CD4-positive, CD25-positive, alpha-beta regulatory T cell (primary cell): ENCODE results near the gene SPINT3. TPM values are rescaled to one million over a fixed set of nuclear protein-coding genes. Genes with fewer than 3 reads are reported as not detected.

ENCODE experiments used
- ATAC-seq, 2 donors: fragments of 150-1000 bp; cut with Tn5 transposase; one replicate each; pipeline ENCODE4 v1.10.0; 2021; ENCODE audit warnings: low read depth in 2 of 2, moderate number of reproducible peaks in 2 of 2, moderate library complexity in 1 of 2
- DNase-seq, 3 donors: peaks; one replicate each; pipeline versions ENCODE4 v3.0.0 to v3.0.0-alpha.2; 2012 to 2022; ENCODE audit warnings: mixed read lengths in 1 of 3
- H3K27ac ChIP-seq: one replicate; pipeline ENCODE4 v1.7.0; 2013; ENCODE audit warnings: mild to moderate bottlenecking, low read length; ENCODE audit not compliant: insufficient read depth, poor library complexity, severe bottlenecking
- H3K27me3 ChIP-seq: one replicate; pipeline ENCODE4 v1.7.0; 2013; ENCODE audit warnings: low read length; ENCODE audit not compliant: control insufficient read depth, insufficient read depth
- H3K36me3 ChIP-seq: one replicate; pipeline ENCODE4 v1.7.0; 2013; ENCODE audit warnings: mild to moderate bottlenecking, low read length, moderate library complexity; ENCODE audit not compliant: control insufficient read depth, insufficient read depth
- H3K4me1 ChIP-seq: 2 replicates; pipeline ENCODE4 v1.7.0; 2013; ENCODE audit warnings: mild to moderate bottlenecking, low read length; ENCODE audit not compliant: insufficient read depth, control insufficient read depth, poor library complexity, severe bottlenecking
- H3K4me3 ChIP-seq: one replicate; pipeline ENCODE4 v1.7.0; 2013; ENCODE audit warnings: low read depth, mild to moderate bottlenecking, low read length, moderate library complexity
- H3K9me3 ChIP-seq, 2 experiments: 1 replicate in 1 of 2; 2 replicates in 1 of 2; pipeline ENCODE4 v1.7.0; 2013; ENCODE audit warnings: low read length in 2 of 2, mild to moderate bottlenecking in 1 of 2, moderate library complexity in 1 of 2; ENCODE audit not compliant: control insufficient read depth in 2 of 2
- H3K27ac Mint-ChIP-seq, 3 donors: one replicate each; pipeline ENCODE4 v1.8.0; 2020 to 2022; ENCODE audit warnings: mild to moderate bottlenecking in 3 of 3, mixed read lengths in 3 of 3, moderate library complexity in 2 of 3
- H3K27me3 Mint-ChIP-seq: one replicate; pipeline ENCODE4 v1.8.0; 2022; ENCODE audit warnings: mild to moderate bottlenecking, mixed read lengths
- H3K36me3 Mint-ChIP-seq: one replicate; pipeline ENCODE4 v1.8.0; 2020; ENCODE audit warnings: mixed read lengths
- H3K4me1 Mint-ChIP-seq, 4 donors: one replicate each; pipeline ENCODE4 v1.8.0; 2020 to 2022; ENCODE audit warnings: mixed read lengths in 4 of 4, mild to moderate bottlenecking in 1 of 4
- H3K4me3 Mint-ChIP-seq, 4 donors: one replicate each; pipeline ENCODE4 v1.8.0; 2020 to 2022; ENCODE audit warnings: mild to moderate bottlenecking in 4 of 4, mixed read lengths in 4 of 4, moderate library complexity in 3 of 4
- H3K9me3 Mint-ChIP-seq, 7 donors: one replicate each; pipeline ENCODE4 v1.8.0; 2020 to 2022; ENCODE audit warnings: mixed read lengths in 7 of 7, mild to moderate bottlenecking in 3 of 7, moderate library complexity in 2 of 7
- polyA plus RNA-seq, 4 donors: library from polyadenylated mRNA; unstranded; fragments of 300-500 nt; fragmentation: Illumina TruSeq; gene quantifications; one replicate each; pipeline ENCODE4 v1.2.3, GENCODE V29; 2021
- total RNA-seq: library from RNA; stranded (reverse); gene quantifications from one replicate; pipeline ENCODE4 v1.2.3, GENCODE V29; 2022

Gene SPINT3
- total and polyA plus RNA-seq, 5 donors from 2014 or later, result not detected

DNA sequence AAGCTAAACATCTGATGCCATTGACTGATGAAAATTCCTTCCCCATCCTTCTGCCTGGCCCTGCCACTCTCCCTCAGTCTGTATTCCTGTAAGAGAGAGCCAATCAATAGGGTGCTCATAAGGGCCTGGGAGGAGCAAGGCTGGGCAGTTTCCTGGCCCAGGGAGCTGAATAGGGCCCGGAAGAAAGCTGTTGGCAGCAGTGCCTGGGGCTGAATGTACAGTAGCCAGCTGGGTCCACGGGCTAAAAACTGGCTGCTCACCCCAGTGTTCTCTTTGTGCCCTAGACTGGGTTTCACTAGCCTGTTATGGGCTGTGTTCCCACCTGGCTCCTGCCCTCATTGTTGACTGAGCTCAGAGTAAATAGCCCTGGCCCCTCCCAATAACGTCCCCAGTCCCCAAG, 47.6 kb downstream of the SPINT3 start:
- Histone ChIP-seq H3K36me3 (no peaks in the 10 kb centered on the region), H3K27me3 (peaks cover 43% of the 10 kb centered on the region), H3K27ac (no peak overlapping the region), H3K4me1 (peaks cover 16% of the 10 kb centered on the region), H3K4me3 (no peak overlapping the region), H3K9me3 (no peaks in the 10 kb centered on the region)
- no peak overlapping the region for H3K27ac Mint-ChIP-seq
- H3K36me3 Mint-ChIP-seq, result no peaks in the 10 kb centered on the region
- no peak overlapping the region for H3K4me3 Mint-ChIP-seq
- H3K4me1 Mint-ChIP-seq, result peaks cover 0 to 16% (median 0%) of the 10 kb centered on the region in 4 donors
- H3K9me3 Mint-ChIP-seq, result peaks cover 0 to 3% (median 0%) of the 10 kb centered on the region in 7 donors
- peaks cover 53% of the 10 kb centered on the region for H3K27me3 Mint-ChIP-seq
- no peak for DNase-seq
- ATAC-seq, result no peak

DNA sequence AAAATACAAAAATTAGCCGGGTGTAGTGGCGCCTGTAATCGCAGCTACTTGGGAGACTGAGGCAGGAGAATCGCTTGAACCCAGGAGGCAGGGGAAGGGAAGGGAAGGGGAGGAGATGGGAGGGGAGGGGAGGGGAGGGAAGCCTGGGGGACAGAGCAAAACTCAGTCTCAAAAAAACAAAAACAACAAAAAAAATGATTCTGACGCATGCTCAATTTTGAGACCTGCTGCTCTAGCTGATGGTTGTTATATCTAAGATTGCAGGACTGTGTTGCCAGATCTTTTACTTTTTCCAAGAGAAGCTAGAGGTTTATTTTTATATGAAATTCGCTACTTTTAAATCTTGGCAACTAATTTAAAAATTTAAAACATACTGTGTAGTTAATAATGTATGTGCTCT, 48.2 kb downstream of the SPINT3 start:
- H3K4me3 Mint-ChIP-seq, result no peak overlapping the region
- H3K4me1 Mint-ChIP-seq, result peaks cover 0 to 16% (median 0%) of the 10 kb centered on the region in 4 donors
- no peak for DNase-seq
- H3K27ac Mint-ChIP-seq, result no peak overlapping the region
- H3K27me3 Mint-ChIP-seq, result peaks cover 48% of the 10 kb centered on the region
- no peak overlapping the region for H3K27ac ChIP-seq
- H3K9me3 Mint-ChIP-seq, result peaks cover 0 to 3% (median 0%) of the 10 kb centered on the region in 7 donors
- no peak overlapping the region for H3K4me3 ChIP-seq
- H3K36me3 Mint-ChIP-seq, result no peaks in the 10 kb centered on the region
- H3K36me3 ChIP-seq, result no peaks in the 10 kb centered on the region
- no peak for ATAC-seq
- no peaks in the 10 kb centered on the region for H3K9me3 ChIP-seq
- peaks cover 43% of the 10 kb centered on the region for H3K27me3 ChIP-seq
- H3K4me1 ChIP-seq, result peaks cover 16% of the 10 kb centered on the region

DNA sequence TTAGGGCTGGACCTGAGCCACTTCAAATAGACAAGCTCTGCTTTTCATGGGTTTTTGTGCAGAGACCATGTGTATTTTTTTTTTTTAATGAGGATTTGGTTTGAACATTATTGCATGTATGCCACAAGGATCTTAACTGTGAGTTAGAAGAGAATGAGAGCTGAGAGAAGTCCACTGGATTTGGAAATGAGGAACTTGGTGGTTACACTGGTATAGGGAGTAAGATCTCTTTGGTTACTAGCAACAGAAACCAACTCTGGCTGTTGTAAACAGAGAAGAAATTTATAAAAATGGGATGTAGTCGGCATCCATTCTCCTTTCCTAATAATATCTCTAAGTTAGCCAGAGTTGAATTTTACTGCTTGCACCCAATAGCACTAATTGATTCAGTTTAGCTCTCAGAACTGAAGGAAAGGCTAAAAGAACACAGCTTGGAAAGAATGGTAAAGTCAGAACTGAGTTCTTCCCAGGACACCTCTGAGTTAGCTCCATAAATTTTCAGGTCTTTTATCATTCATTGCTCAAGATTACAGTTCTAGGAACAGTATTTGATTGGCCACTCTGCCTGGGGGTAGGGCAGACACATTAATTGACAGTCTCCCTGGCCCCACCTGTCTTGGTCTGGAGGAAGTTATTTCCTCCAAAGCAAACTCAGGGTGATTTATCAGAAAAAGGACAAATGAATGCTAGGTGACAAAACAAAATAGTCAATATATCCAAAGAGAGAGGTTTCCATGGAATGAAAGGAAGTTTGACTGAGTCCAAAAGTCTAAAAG, 49.7 kb downstream of the SPINT3 start:
- Histone ChIP-seq H3K36me3 (no peaks in the 10 kb centered on the region), H3K27ac (no peak overlapping the region), H3K27me3 (peaks cover 36% of the 10 kb centered on the region), H3K9me3 (no peaks in the 10 kb centered on the region), H3K4me1 (peaks cover 14% of the 10 kb centered on the region), H3K4me3 (no peak overlapping the region)
- peaks cover 0 to 3% (median 0%) of the 10 kb centered on the region in 7 donors for H3K9me3 Mint-ChIP-seq
- ATAC-seq, result no peak
- no peaks in the 10 kb centered on the region for H3K36me3 Mint-ChIP-seq
- H3K4me3 Mint-ChIP-seq, result no peak overlapping the region
- DNase-seq, result no peak
- peaks cover 0 to 9% (median 0%) of the 10 kb centered on the region in 4 donors for H3K4me1 Mint-ChIP-seq
- H3K27me3 Mint-ChIP-seq, result peaks cover 45% of the 10 kb centered on the region
- H3K27ac Mint-ChIP-seq, result no peak overlapping the region

DNA sequence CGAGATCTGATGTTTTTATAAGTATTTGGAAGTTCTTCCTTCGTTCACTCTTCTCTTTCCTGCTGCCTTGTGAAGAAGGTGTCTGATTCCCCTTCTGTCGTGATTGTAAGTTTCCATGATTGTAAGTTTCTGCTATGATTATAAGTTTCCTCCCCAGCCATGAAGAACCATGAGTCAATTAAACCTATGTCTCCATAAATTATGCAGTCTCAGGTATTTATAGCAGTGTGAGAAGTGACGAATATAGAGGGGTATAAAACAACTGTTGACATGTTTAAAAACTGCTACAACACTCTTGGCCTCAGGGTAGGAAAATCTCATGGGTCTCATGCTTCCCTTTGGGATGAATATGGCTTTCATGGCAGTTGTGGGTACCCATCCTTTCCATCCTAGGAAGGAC, 51.7 kb downstream of the SPINT3 start:
- no peak overlapping the region for H3K4me3 ChIP-seq
- H3K27me3 Mint-ChIP-seq, result peaks cover 28% of the 10 kb centered on the region
- no peak overlapping the region for H3K27ac Mint-ChIP-seq
- DNase-seq, result no peak
- H3K9me3 ChIP-seq, result no peaks in the 10 kb centered on the region
- H3K27me3 ChIP-seq, result peaks cover 30% of the 10 kb centered on the region
- peaks cover 0 to under 1% (median 0%) of the 10 kb centered on the region in 7 donors for H3K9me3 Mint-ChIP-seq
- H3K4me1 ChIP-seq, result no peaks in the 10 kb centered on the region
- H3K27ac ChIP-seq, result no peak overlapping the region
- no peaks in the 10 kb centered on the region for H3K4me1 Mint-ChIP-seq
- H3K36me3 Mint-ChIP-seq, result no peaks in the 10 kb centered on the region
- no peak for ATAC-seq
- no peak overlapping the region for H3K4me3 Mint-ChIP-seq
- no peaks in the 10 kb centered on the region for H3K36me3 ChIP-seq

DNA sequence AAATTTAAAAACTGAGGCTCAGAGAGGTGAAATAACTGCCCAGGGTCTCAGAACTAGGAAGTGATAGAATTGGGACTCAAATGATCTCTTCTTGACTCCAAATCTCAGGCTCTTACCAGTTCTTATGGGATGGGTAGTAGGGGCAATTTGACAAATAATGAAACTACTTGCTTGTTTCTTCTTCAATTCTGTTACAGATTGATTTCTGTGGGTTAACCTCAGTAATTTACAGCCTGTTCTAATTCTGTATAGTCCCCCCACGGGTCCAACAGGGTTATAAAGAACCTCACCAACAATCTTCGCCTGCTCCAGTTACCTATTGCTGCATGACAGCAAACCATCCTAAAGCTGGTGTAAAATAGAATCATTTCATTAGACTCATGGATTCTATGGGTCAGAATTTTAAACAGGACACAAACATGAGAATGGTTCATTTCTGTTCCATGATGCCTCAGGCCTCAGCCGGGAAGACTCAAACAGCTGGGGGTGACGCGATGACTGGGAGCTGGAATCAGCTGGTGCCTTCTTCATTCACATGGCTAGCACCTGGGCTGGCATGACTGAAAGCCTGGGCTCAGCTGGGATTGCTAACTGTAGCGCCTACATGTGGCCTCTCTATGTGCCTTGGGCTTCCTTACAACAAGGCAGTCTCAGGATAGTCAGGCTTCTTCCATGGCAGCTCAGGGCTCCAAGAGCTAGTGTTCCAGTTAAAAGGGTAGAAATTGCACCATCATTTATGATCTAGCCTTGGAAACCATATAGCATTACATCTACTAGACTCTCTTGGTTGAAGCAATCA, 52.5 kb downstream of the SPINT3 start:
- Mint-ChIP-seq H3K27me3 (peaks cover 23% of the 10 kb centered on the region), H3K4me1 (no peaks in the 10 kb centered on the region), H3K9me3 (no peaks in the 10 kb centered on the region), H3K36me3 (no peaks in the 10 kb centered on the region), H3K4me3 (no peak overlapping the region), H3K27ac (no peak overlapping the region)
- Histone ChIP-seq H3K4me3 (no peak overlapping the region), H3K36me3 (no peaks in the 10 kb centered on the region), H3K9me3 (no peaks in the 10 kb centered on the region), H3K4me1 (no peaks in the 10 kb centered on the region), H3K27me3 (peaks cover 24% of the 10 kb centered on the region), H3K27ac (no peak overlapping the region)
- no peak for DNase-seq
- ATAC-seq, result no peak

Other genes starting within 250 kb of the SPINT3 start
- gene RBPJL, start 208.8 kb downstream of the SPINT3 start, total RNA-seq, result not detected
- gene RBPJL, start 208.8 kb downstream of the SPINT3 start, polyA plus RNA-seq, result not detected
- gene MATN4, start 207.3 kb downstream of the SPINT3 start, total RNA-seq, result not detected
- under 1 TPM in 1 of 4 donors, not detected in 3; 0.10 TPM for gene MATN4, start 207.3 kb downstream of the SPINT3 start, polyA plus RNA-seq
- gene SDC4, start 167.2 kb downstream of the SPINT3 start, total RNA-seq, result 8.2 TPM
- 1 to 10 TPM; 2.2 to 6.3 (median 3.7) TPM for gene SDC4, start 167.2 kb downstream of the SPINT3 start, polyA plus RNA-seq
- gene SYS1, start 152.5 kb downstream of the SPINT3 start, total RNA-seq, result 94.2 TPM
- 10 to 100 TPM; 38.4 to 54.3 (median 42.0) TPM for gene SYS1, start 152.5 kb downstream of the SPINT3 start, polyA plus RNA-seq
- gene TP53TG5, start 137.3 kb downstream of the SPINT3 start, total RNA-seq, result not detected
- gene TP53TG5, start 137.3 kb downstream of the SPINT3 start, polyA plus RNA-seq, result under 1 TPM; 0.18 to 0.56 (median 0.23) TPM
- 15.1 TPM for gene DBNDD2, start 107.3 kb downstream of the SPINT3 start, total RNA-seq
- 10 to 100 TPM; 19.5 to 23.5 (median 21.7) TPM for gene DBNDD2, start 107.3 kb downstream of the SPINT3 start, polyA plus RNA-seq
- gene PIGT, start 99.5 kb downstream of the SPINT3 start, total RNA-seq, result 137 TPM
- 100 to 1,000 TPM in 1 of 4 donors, 10 to 100 TPM in 3; 80.3 to 102 (median 91.7) TPM for gene PIGT, start 99.5 kb downstream of the SPINT3 start, polyA plus RNA-seq
- gene WFDC2, start 45.9 kb downstream of the SPINT3 start, total RNA-seq, result not detected
- gene WFDC2, start 45.9 kb downstream of the SPINT3 start, polyA plus RNA-seq, result not detected
- not detected for gene WFDC6, start 23.9 kb upstream of the SPINT3 start, total RNA-seq
- not detected for gene WFDC6, start 23.9 kb upstream of the SPINT3 start, polyA plus RNA-seq
- gene EPPIN, start 31.8 kb upstream of the SPINT3 start, total RNA-seq, result not detected
- not detected for gene EPPIN, start 31.8 kb upstream of the SPINT3 start, polyA plus RNA-seq
- gene WFDC8, start 63.7 kb upstream of the SPINT3 start, total RNA-seq, result not detected
- not detected for gene WFDC8, start 63.7 kb upstream of the SPINT3 start, polyA plus RNA-seq
- gene WFDC10A, start 114.1 kb upstream of the SPINT3 start, total RNA-seq, result not detected
- not detected for gene WFDC10A, start 114.1 kb upstream of the SPINT3 start, polyA plus RNA-seq
- gene WFDC9, start 115.7 kb upstream of the SPINT3 start, total RNA-seq, result not detected
- gene WFDC9, start 115.7 kb upstream of the SPINT3 start, polyA plus RNA-seq, result not detected
- not detected for gene WFDC11, start 154.6 kb upstream of the SPINT3 start, total RNA-seq
- gene WFDC11, start 154.6 kb upstream of the SPINT3 start, polyA plus RNA-seq, result not detected
- gene WFDC13, start 186.4 kb upstream of the SPINT3 start, total RNA-seq, result not detected
- gene WFDC13, start 186.4 kb upstream of the SPINT3 start, polyA plus RNA-seq, result not detected
- not detected for gene WFDC10B, start 189.4 kb upstream of the SPINT3 start, total RNA-seq
- not detected for gene WFDC10B, start 189.4 kb upstream of the SPINT3 start, polyA plus RNA-seq
- gene SPINT4, start 206.7 kb upstream of the SPINT3 start, total RNA-seq, result not detected
- gene SPINT4, start 206.7 kb upstream of the SPINT3 start, polyA plus RNA-seq, result not detected